ENCODE data around the gene CROCC2.

- TF ChIP-seq CTCF (optimal IDR thresholded peaks at IDR 0.05 in 1 of 3, IDR thresholded peaks at IDR 0.05 in 1 of 3, conservative IDR thresholded peaks at IDR 0.05 in 1 of 3; ENCODE audit: extremely low read depth in 1 of 3, insufficient read depth in 2 of 3, low read length in 3 of 3) (no peak), EZH2 (IDR thresholded peaks at IDR 0.05; ENCODE audit: low read length) (no peak)
Observed at GRCh38 chr2:240925568-240926515, 19.7 kb downstream of the CROCC2 start.

Measured in keratinocyte (primary cell).